ENCODE results near the gene ABCG5.
A peak's percentile ranks its signal among the peaks of the same experiment; 100 is the strongest.

Gene ABCG5

GRCh38 chr2:43838560-43839267 lies at the start of gene ABCG5, which contains the start of gene ABCG8:
Gene ABCG5, minus strand, starts transcription at chr2:43838839. Its CDS starts 160 bp downstream, at chr2:43838679.
Gene ABCG8, plus strand, starts transcription at chr2:43838971. Its CDS starts 83 bp downstream, at chr2:43839054.
- DNase-seq (ENCODE audit: low read depth), result no peak

- DNase-seq (ENCODE audit: low read depth), result no peak
Observed at GRCh38 chr2:43887176-43887575, 48.5 kb upstream of the ABCG5 start.

GRCh38 chr2:43885132-43885632 lies 46.5 kb upstream of the ABCG5 start:
- no peak for DNase-seq (ENCODE audit: low read depth)

- DNase-seq (ENCODE audit: low read depth), result no peak
Observed at GRCh38 chr2:43884689-43885088, 46.0 kb upstream of the ABCG5 start.

- no peak for DNase-seq (ENCODE audit: low read depth)
Observed at GRCh38 chr2:43882312-43882711, 43.7 kb upstream of the ABCG5 start.

- DNase-seq (ENCODE audit: low read depth), result no peak
Observed at GRCh38 chr2:43880952-43881351, 42.3 kb upstream of the ABCG5 start.

GRCh38 chr2:43880471-43880870 lies 41.8 kb upstream of the ABCG5 start:
- DNase-seq (ENCODE audit: low read depth), result no peak

- DNase-seq (ENCODE audit: low read depth), result no peak
Observed at GRCh38 chr2:43879261-43879660, 40.6 kb upstream of the ABCG5 start.

- no peak for DNase-seq (ENCODE audit: low read depth)
Observed at GRCh38 chr2:43877782-43878464, 39.3 kb upstream of the ABCG5 start.

GRCh38 chr2:43874776-43875451 lies 36.3 kb upstream of the ABCG5 start:
- DNase-seq (ENCODE audit: low read depth), result no peak

- no peak for DNase-seq (ENCODE audit: low read depth)
Observed at GRCh38 chr2:43872151-43872550, 33.5 kb upstream of the ABCG5 start.

- no peak for DNase-seq (ENCODE audit: low read depth)
Observed at GRCh38 chr2:43855292-43855691, 16.7 kb upstream of the ABCG5 start.

GRCh38 chr2:43854671-43855070 lies 16.0 kb upstream of the ABCG5 start:
- no peak for DNase-seq (ENCODE audit: low read depth)

- no peak for DNase-seq (ENCODE audit: low read depth)
Observed at GRCh38 chr2:43853141-43854081, 14.8 kb upstream of the ABCG5 start.

GRCh38 chr2:43852196-43852730 lies 13.6 kb upstream of the ABCG5 start:
- no peak for DNase-seq (ENCODE audit: low read depth)

- no peak for DNase-seq (ENCODE audit: low read depth)
Observed at GRCh38 chr2:43851011-43851980, 12.7 kb upstream of the ABCG5 start.

- DNase-seq (ENCODE audit: low read depth), result peak; percentile 2
Observed at GRCh38 chr2:43848214-43848613, 9.6 kb upstream of the ABCG5 start.

GRCh38 chr2:43846140-43846793 lies 7.6 kb upstream of the ABCG5 start:
- no peak for DNase-seq (ENCODE audit: low read depth)

- DNase-seq (ENCODE audit: low read depth), result no peak
Observed at GRCh38 chr2:43845181-43845580, 6.5 kb upstream of the ABCG5 start.

- DNase-seq (ENCODE audit: low read depth), result no peak
Observed at GRCh38 chr2:43842866-43843226, 4.2 kb upstream of the ABCG5 start.

Measured in GM04503 (cell line).